COLO829 (cell line): Measurements from ENCODE around the gene SYNPO.

Source experiments
- DNase-seq: peaks from one replicate; pipeline ENCODE4 v3.0.0; 2012; ENCODE audit warnings: low spot score

The SYNPO gene

DNA sequence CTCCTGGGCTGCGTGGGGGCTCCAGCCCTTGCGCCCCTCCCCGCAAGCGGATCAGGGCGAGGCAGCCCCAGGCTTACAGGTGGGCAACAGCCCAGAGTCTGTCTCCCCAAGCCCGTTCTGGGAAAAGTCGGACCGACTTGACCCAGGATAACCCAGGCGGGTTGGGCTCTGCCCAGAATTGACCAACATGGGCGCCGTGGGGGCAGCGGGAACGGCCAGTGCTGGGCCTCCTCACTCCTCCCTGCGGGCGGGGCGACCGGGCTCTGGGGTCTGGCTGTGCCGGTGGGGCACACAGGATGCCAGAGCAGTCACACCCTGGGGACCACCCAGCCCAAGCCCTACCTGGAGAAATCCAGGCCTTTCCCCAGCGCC, 15.3 kb upstream of the SYNPO start:
- DNase-seq: no peak

DNA sequence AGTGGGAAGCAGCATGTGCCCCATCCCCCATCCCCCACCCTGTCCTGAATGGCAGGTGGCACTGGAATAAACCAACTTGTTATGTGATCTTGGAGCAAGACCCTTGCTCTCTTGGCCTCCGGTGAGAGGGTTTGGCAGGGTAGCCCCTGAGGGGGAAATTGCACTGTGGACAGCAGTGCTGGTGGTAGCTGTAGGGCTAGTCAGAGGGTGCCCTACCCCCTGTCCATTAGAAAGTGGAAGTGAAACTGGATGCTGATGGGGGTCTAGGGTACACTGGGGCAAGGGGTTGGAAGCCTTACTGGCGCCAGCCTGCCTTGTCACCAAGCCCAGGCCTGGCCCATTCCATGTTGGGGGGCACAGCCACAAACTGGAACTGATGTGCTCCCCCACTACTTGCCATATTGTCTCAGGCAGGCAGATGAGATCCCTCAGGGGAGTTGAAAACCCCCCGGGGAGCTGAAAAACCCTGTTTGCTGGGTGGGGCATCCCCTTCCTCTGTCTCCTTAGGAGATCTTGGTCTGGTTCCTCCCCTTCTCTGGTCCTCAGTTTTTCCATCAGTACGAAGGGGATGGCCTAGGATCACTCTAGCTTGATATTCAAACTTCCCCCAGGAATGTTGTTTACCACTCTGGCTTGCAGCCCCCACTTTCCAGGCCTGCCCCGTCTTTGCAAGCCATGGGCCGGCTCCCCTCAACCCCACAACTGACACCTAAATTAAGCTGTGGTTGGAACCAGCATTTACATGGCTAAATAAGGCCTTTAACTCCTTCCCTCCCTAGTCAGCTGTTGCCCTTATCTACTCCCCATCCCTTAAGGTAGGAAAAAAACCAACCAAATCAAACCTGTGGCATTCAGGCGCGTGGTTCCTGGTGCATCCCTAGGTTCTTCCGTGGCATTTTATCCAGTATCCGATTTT, 14.4 kb upstream of the SYNPO start:
- DNase-seq: no peak

DNA sequence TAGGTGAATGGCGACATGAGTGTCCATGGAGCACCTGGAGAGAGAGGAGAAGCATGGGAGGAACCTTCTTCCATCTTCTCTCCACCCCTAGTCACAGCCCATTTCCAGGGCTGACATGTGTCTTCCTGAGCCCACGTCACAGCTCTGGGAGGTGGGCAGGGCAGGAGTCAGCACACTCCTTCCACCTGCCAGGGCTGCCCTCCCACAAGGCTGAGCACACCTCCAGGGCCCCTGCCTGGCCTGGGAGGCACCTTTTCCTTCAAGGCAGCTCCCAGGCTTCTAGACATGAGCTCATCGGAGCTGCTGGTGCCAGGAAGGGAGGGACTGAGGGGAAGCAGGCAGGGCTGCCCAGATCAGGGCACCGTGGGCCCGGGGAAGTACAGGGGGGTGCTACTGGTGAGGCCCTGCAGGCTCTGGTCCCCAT, 13.6 kb upstream of the SYNPO start:
- no peak for DNase-seq

DNA sequence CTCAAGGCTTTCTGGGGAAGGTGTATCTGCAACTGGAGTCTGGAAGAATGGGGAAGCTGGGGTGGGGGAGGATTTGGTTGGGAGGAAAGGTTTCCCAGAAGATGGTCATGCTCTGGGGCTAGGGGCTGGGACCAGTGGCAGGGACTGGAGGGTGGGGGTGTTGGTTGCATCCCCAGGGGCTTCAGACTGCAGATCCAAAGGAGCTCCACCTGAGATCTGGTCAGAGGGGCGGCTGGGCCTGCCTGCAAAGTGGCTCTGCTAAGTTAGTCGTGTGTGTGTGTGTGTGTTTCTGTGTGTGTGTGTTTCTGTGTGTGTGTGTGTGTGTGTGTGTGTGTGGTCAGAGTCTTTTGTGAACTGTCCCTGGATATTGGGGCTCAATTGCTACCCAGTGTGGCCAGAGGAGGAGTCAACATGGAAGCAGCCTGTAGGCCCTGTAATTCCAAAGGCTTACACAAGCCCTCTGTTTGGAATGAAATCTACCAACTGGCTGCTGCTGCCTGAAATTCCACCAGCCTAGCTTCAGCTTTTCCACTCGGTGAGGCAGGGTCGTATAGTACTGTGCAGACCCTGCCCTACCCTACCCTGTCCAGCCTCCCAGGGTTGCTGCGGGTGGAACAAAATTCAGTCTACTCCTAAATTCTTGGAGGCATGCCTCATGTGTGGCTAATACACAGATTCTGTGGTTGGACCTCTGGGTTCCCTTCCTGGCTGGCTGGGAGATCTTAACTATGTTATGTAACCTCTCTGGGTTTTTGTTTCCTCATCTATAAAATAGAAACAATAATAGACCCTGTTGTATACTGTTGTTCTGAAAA, 12.5 kb upstream of the SYNPO start:
- no peak for DNase-seq

DNA sequence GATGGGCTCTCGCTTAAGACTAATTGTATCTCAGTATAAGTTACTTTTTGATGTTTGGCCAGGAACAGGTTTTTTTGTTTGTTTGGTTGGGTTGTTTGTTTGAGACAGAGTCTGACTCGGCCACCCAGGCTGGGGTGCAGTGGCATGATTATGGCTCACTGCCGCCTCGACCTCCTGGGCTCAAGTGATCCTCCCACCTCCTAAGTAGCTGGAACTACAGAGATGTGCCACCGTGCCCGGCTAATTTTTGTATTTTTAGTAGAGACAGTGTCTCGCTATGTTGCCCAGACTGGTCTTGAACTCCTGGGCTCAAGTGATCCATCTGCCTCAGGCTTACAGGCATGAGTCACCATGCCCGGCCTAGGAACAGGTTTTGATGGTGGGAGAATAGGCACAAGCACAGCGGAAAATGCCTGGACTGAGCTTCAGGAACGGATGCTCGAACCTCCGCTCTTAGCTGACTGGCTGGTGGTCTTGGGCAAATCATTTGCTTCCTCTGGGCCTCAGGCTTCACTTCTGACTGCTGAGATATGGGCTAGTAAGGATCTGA, 11.4 kb upstream of the SYNPO start:
- no peak for DNase-seq

DNA sequence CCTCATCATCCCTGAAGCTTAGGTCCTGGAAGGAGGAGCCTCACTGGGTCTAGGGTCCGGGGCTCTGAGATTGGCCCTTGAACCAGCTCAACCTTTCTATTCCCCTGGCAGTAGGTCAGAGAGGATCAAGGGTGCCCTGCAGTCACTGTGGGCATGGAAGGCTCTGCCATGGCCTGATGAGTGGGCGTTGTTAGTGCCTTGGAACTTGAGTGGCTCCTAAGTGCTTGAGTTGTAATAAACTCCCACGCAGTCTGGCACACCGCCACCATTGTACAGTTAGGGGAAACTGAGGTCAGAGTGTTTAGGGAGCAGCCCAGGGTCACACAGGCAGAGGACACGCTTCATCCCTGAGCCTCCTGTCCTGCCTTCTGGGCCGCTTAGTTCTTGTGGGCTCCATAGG, 10.4 kb upstream of the SYNPO start:
- DNase-seq: no peak

DNA sequence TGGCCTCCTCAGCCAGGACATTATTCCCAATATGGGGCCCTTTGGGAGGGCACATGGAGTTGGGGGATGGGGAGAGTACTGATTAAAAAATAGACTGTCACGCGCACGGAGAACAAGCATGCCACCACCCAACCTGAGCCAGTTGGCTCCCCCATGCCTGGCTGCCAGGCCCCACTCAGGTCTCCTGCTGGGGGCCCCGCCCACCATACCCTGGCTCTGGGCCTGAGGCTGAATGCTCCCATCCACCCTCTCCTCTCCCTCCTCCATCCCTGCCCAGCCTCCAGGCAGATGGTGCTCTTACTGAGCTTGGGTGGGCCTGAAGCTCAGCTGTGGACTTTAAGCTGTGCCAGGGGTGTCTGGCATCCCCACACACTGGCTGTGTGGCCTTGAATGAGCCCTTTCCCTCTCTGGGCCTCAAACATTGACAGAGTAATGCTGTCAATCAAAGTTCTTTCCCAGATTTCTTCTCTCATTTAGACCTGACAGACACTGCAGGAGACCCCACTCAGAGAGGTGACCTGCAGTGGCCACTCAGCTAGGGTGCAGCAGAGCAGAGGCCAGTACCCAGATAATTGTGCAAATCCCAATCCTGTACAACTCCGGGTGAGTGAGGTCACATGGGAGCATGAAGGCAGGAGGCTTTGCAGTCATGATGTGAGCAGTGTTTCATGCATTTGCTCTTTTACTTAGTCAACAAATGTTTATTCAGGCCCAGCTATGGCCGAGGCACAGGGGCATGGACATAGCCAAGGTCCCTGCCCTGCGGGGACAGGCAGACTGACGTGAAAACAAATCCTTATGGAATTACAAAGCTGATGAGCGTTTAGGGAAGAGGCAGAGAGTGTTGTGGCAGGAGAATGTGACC, 9.8 kb upstream of the SYNPO start:
- no peak for DNase-seq

DNA sequence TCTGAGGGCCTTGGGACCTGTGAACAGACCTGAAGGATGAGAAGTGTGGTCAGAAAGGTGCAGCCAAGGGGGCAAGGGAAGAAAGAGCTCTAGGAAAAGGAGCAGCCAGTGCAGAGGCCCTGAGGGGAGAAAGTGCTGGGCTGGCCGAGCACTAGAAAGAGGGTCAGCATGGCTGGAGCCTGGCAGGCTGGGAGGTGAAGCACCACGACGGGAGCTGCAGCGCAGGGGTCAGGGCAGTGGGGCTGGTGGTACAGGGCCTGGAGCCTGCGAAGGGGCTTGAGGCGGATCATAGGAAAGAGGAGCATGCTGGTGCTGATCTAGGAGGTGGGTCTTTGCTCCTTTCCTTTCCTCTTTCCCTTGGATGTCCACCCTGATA, 9.1 kb upstream of the SYNPO start:
- DNase-seq: no peak

DNA sequence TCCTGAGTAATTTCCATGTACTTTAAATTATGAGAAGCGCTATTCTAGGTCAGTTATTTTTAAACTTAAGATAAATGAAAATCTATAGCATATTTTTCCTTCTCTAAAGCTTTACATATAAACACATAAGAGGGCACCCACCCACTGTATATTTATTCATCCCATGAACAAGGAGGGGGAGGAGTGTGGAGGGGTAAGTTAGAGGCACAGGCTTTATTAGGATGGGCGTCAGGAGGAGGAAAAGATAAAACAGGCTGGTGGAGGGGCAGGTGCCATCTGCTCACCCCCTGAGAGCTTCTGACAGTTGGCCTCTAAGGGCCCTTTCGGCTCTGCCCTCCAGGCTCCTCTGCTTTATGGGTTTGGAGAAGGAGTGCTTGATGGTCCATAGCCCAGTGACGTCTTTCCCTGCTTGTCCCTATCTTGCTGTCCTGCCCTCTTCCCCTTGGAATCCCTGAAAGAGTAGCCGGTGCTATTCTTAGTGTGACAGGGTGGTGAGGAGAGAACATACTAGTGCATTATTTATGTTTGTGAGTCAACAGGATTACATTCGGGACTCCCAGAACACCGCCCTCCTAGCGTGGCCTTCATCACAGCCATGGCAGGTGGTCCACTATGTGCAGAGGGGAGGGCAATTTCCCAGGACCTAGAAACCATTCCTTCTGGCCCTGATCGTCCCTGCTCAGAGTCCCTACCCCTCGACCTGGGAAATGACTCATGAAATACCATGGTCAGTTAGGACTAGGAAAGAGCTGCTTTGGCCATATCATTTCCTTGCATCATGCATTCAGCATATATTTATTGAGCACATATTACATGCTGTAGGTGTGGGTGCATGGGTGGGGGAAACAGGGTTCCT, 7.9 kb upstream of the SYNPO start:
- no peak for DNase-seq

DNA sequence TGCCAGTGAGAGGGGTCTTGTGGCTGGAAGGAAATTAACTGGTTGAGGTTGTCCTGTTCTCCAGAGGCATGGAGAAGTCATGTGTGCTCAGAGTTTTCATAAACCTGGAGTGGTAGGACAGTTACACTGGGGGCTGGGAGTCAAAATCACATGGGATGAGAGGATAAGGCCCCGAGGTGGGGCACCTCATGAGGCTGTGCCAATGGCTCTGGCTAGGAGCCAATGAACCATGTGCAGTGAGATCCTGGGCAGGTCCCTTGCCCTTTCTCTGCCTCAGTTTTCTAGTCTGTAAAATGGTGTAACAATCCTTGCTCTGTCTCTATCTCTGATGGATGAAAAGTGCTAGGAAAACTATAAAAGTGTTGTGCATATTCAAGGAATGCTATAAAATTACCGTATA, 7.0 kb upstream of the SYNPO start:
- DNase-seq: no peak

DNA sequence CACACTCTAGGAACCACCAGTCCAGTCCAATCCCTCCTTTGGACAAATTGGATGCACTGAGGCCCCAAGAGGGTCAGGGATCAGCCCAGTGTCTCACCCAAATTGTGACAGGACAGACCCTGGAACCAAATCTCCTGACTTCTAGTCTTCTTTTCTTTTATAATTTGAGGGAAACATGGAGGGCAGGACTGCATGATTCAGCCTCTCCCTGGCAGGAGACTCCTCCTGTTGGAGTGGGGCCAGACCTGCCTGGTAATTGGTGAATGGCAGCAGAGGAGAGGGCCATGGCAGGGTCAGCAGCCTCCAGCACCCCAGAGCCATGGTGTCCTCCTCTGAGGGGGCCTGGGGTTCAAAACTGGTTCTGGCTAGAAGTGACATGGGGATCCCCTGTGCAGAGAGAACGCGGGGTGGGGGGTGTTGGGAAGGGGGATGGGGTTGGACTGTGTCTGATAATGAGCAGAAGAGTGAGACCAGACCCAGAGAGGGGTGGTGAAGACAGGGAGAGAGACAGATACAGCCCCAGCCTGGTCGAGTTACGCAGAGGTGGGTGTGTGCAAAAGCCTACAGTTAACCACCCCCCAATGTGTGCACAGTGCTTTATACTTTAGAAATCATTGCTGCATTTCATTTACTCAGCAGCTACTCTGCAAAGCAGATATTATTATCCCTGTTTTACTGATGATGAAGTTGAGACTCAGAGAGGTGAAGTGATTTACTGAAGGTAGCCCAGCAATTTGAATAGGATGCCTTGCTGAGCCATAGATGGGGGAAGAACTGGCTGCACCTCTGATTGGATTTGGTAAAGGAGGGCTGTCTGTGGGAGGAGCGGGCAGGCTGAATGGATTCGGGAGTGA, 3.8 kb upstream of the SYNPO start:
- peak; percentile 26 for DNase-seq

DNA sequence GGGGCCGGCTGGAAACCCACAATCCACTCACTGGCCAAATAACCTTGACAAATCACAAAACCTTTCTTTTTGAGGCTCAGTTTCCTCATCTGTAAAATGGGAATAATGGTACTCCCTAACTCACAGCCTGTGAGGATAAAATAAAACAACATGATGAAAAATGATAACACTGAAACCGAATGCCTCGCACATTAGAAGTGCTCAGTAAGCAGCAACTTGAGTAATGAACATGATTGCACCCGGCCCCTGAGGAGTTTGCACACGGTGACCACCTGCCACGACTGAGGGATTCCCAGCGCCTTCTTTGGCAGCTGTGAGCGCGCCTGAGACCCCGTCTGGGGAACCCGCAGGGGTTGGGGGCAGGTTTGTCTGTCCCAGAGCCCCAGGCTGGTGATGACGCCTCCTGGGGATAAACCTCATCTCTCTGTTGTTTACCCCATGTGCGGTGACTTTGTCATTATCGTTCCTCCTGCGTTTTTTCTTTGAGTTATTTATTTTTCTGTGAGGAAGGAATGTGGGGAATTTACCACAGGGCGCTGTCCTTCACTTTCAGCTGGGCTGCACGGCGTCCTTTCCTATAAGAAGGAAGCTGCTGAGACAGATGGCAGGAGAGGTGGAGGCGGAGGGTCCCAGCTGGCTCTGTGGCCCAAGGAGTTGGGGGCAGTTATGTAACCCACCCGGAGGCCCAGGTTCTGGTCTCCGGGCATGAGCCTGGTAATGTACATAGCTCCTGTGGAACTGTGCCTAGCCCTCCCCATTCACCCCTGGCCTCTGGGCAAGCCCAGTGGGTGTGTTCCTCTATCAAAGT, 3.0 kb upstream of the SYNPO start:
- peak; percentile 36 for DNase-seq

DNA sequence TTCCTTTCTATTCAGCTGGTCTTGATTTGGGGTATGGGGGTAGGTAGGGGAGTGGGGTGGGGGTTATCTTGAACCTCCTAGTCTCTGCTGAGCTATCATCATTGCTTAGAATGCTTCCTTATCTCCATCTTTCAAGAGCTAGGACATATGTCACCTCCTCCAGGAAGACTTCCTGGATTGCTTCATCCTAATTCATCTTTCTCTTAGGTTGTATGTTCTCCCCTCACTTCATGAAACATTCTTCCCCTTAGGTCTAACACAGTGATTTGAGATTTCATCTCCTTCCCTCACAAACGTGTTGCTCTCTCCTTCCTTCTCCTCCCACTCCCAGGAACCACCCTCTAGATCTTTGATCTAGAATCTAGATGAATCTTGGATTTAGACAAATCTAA, 2.4 kb upstream of the SYNPO start:
- DNase-seq: no peak

DNA sequence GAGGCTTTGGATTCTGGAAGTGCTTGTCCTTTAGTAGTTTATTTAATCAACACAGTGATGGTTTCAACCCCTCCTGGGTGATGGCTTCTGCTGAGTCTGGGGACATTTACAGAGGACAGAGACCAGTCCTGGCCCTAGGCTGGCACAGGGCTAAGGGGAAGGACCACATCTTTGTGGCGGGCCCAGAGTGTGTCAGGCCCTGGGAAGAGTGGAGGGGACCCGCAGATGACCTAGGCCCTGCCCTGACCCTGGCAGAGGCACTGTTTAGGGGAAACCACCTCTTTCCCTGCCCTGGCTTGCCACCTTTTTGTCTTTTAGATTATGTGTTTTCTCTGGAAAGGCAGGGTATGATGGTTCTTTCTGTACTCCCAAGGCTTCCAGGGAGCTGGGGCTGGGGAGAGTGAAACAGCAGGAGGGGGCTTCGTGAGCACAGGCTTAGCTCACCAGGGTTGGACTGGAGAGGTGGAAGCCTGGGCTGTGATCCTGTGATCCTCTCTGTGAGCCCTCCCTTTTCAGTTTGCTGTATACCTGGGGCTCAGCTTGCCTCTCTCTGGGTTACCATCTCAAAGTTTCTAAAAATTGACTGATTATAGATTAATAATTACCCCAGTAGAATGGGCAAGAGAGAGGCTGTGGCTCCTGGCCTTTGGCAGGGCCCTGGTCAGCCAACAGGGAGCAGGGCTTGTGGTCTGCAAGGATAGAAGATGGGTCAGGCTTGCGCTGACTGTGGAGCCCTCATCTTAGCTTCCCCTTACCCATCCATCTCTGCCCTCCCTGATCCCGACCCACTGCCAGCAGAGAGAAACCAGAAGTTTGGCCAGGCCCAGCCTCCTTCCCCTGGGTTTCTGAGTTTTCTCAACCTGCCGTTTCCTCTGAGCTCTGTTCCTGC, 1.7 kb upstream of the SYNPO start:
- no peak for DNase-seq

DNA sequence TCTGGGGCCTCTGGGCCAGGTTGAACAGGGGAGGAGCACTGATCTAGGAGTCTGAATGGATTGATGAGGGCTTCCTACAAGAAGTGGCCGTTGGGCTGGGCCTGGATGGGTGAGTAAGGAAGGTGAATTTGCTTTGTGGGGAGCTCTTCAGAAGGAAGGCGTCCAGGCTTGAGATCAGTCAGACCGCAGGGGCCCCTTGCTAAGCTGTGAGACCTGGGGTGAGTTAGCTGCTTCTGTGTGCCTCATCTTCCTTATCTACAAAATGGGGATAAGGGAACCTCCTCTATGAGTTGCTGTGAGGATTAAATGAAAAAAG, 1.1 kb upstream of the SYNPO start:
- DNase-seq: no peak

DNA sequence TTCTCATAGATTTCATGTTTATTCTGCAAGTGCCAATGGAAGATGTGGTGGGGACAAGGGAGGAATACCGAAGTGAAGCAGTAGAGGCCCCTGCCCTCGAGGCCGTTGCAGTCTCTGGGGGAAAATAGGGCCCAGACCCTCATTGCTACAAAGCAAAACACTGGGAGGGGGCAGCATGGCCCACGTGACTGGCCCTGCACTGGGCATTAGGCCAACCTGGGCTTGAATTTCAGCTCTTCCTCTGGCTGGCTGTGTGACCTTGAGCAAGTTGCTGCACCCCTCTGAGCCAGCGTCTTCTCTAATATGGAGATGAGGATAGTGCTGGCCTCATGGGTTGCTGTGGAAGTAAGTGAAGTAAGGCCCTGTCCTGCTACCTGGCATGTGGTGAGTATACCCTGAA, 709 bp upstream of the SYNPO start:
- DNase-seq: no peak

DNA sequence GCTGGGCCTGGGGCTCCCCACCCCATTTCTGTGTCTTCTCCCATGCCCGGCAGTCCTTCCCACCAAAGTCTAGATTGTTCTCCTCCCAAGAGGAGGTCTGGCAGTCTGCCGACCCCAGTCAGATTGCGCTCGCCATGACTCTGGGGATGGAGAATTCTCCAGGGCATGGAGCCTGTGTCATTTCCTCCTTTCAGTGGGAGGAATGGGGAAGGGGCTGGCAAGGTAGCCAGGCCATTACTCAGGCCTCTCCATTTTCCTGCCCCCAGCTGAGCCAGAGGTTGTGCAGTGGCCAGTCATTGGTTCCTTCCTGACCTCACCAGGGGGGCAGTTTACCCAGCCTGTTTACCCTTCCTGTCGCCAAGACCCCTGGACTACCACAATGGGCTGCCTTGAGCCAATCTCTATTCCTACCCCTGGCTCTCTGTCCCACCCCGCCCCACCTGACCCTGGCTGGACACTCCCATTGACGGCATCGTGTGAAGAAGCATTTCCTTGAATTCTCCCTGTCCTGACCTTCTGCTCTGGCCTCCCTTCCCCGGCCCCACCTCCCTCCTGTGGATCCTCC, 628 bp downstream of the SYNPO start:
- DNase-seq: no peak
